ENCODE data around the gene MATR3.
A peak's percentile ranks its signal among the peaks of the same experiment; 100 is the strongest.
"Not testable (repeated sequence)": the region's sequence is repeated elsewhere in the genome, so short reads cannot be mapped to it uniquely, and the experiment has no call there.

MATR3 gene

GRCh38 chr5:139293507-139294373 is at the start of gene MATR3:
Gene MATR3 (plus strand): TSS chr5:139293740. CDS start chr5:139307416, 13,676 bp downstream.
- DNase-seq, result peak; percentile 77

GRCh38 chr5:139245637-139246339 is 47.8 kb upstream of the MATR3 start:
- no peak for DNase-seq

GRCh38 chr5:139246394-139246793 is 47.1 kb upstream of the MATR3 start:
- no peak for DNase-seq

GRCh38 chr5:139248826-139249453 is 44.6 kb upstream of the MATR3 start:
- DNase-seq, result no peak

GRCh38 chr5:139251281-139251687 is 42.3 kb upstream of the MATR3 start:
- DNase-seq, result no peak

- no peak for DNase-seq
These were observed 41.7 kb upstream of the MATR3 start for GRCh38 chr5:139251695-139252288.

- DNase-seq, result no peak
These were observed 40.4 kb upstream of the MATR3 start for GRCh38 chr5:139253115-139253514.

GRCh38 chr5:139256820-139257219 is 36.7 kb upstream of the MATR3 start:
- no peak for DNase-seq

- DNase-seq, result no peak
These were observed 31.3 kb upstream of the MATR3 start for GRCh38 chr5:139262059-139262741.

- DNase-seq, result peak; percentile 61
These were observed 30.6 kb upstream of the MATR3 start for GRCh38 chr5:139262742-139263445.

GRCh38 chr5:139263536-139263935 is 30.0 kb upstream of the MATR3 start:
- no peak for DNase-seq

- DNase-seq, result no peak
These were observed 29.6 kb upstream of the MATR3 start for GRCh38 chr5:139263946-139264345.

- no peak for DNase-seq
These were observed 28.5 kb upstream of the MATR3 start for GRCh38 chr5:139265001-139265400.

GRCh38 chr5:139266236-139266635 is 27.3 kb upstream of the MATR3 start:
- DNase-seq, result no peak

GRCh38 chr5:139267481-139267880 is 26.1 kb upstream of the MATR3 start:
- DNase-seq, result no peak

GRCh38 chr5:139268364-139269202 is 25.0 kb upstream of the MATR3 start:
- DNase-seq, result no peak

GRCh38 chr5:139270718-139271117 is 22.8 kb upstream of the MATR3 start:
- DNase-seq, result not testable (repeated sequence)

GRCh38 chr5:139271201-139272027 is 22.1 kb upstream of the MATR3 start:
- no peak for DNase-seq

- no peak for DNase-seq
These were observed 20.8 kb upstream of the MATR3 start for GRCh38 chr5:139272471-139273321.

Measured in DMS79 treated with DMSO at 0.1 percent for 48 hours (cell line).